Dedifferentiated amniotic fluid mesenchymal stem cell (primary cell): ENCODE results near the gene TMEM43.
A peak's percentile ranks its signal among the peaks of the same experiment; 100 is the strongest.

Experiments used
- DNase-seq: peaks from one replicate; pipeline ENCODE4 v3.0.0-alpha.2; 2016; ENCODE audit errors: extremely low spot score

Gene TMEM43

GRCh38 chr3:14138109-14138877 lies 13.4 kb downstream of the TMEM43 start:
- DNase-seq, result no peak

- DNase-seq, result no peak
These were observed 14.2 kb downstream of the TMEM43 start for GRCh38 chr3:14138878-14139655.

- DNase-seq, result no peak
These were observed 14.9 kb downstream of the TMEM43 start for GRCh38 chr3:14139771-14140170.

- DNase-seq, result no peak
These were observed 15.8 kb downstream of the TMEM43 start for GRCh38 chr3:14140668-14141067.

- no peak for DNase-seq
These were observed 16.3 kb downstream of the TMEM43 start for GRCh38 chr3:14141144-14141543.

GRCh38 chr3:14141602-14142341 lies 16.9 kb downstream of the TMEM43 start:
- DNase-seq, result no peak

GRCh38 chr3:14142567-14143270 lies 17.9 kb downstream of the TMEM43 start:
- no peak for DNase-seq

GRCh38 chr3:14143271-14144225 lies 18.7 kb downstream of the TMEM43 start:
- DNase-seq, result peak; percentile 96

GRCh38 chr3:14144423-14145075 lies 19.7 kb downstream of the TMEM43 start:
- DNase-seq, result peak; percentile 99

- no peak for DNase-seq
These were observed 20.4 kb downstream of the TMEM43 start for GRCh38 chr3:14145236-14145635.

GRCh38 chr3:14145670-14146380 lies 21.0 kb downstream of the TMEM43 start:
- DNase-seq, result no peak

- DNase-seq, result no peak
These were observed 21.7 kb downstream of the TMEM43 start for GRCh38 chr3:14146381-14147065.

- no peak for DNase-seq
These were observed 22.2 kb downstream of the TMEM43 start for GRCh38 chr3:14147066-14147435.

- no peak for DNase-seq
These were observed 22.8 kb downstream of the TMEM43 start for GRCh38 chr3:14147617-14148016.

GRCh38 chr3:14148041-14148985 lies 23.5 kb downstream of the TMEM43 start:
- DNase-seq, result no peak

- no peak for DNase-seq
These were observed 25.2 kb downstream of the TMEM43 start for GRCh38 chr3:14150078-14150477.

- no peak for DNase-seq
These were observed 25.8 kb downstream of the TMEM43 start for GRCh38 chr3:14150491-14151230.
